ES-I3 (cell line): ENCODE results near the gene ZFAND2B.

Experiments
- H3K36me3 ChIP-seq: 2 replicates; pipeline ENCODE4 v1.6.1; 2013; ENCODE audit warnings: mild to moderate bottlenecking, low read length, control low read depth, moderate library complexity; ENCODE audit not compliant: insufficient read depth
- H3K4me1 ChIP-seq: 2 replicates; pipeline ENCODE4 v1.6.1; 2013; ENCODE audit warnings: mild to moderate bottlenecking, control low read depth, low read length; ENCODE audit not compliant: insufficient read depth
- H3K9ac ChIP-seq: 2 replicates; pipeline ENCODE4 v1.6.1; 2013; ENCODE audit warnings: low read depth, mild to moderate bottlenecking, low read length, moderate library complexity
- H3K9me3 ChIP-seq: 2 replicates; pipeline ENCODE4 v1.6.1; 2013; ENCODE audit warnings: mild to moderate bottlenecking, low read length, moderate library complexity; ENCODE audit not compliant: control insufficient read depth, insufficient read depth

The ZFAND2B gene, protein sequence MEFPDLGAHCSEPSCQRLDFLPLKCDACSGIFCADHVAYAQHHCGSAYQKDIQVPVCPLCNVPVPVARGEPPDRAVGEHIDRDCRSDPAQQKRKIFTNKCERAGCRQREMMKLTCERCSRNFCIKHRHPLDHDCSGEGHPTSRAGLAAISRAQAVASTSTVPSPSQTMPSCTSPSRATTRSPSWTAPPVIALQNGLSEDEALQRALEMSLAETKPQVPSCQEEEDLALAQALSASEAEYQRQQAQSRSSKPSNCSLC

DNA sequence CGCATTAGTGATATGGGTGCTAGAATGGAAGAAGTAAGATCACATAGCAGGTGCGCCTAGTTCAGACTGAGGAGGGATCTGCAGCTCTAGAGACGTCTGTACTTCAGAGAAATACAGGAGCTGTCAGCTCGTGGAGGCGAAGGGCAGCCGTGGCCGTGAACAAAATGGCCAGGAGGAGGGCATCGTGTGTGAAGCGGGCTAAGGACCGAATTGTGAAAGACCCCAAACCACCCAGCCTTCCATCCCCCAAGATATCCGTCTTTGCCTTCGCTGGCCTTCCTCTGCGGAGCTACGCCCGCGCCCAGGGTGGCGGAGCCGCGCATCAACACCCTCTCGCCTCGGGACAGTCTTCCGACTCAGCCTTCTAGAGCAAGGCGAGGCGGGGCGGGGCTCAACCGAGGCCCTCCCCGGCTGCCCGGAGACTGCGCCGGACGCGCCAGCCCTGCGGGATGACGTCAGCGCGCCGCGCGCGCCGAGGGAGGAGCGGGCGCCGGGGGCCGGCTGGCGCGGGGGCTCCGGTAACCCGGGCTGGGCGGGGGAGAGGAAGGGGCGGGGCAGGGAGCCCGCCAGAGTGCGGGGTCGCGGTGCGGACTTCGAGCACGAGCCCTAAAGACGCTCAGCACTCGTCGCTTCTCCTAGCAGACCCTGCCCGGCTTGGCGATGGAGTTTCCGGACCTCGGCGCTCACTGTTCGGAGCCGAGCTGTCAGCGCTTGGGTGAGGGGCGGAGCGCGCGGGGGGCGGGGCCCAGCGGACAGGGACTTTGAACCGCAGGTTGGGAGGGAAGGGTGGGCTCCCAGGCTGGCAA lies at the start of gene ZFAND2B:
Gene ZFAND2B (plus strand): TSS at position 455 of the 806 bp plus-strand sequence. CDS start 206 bp downstream, at position 661.
- Histone ChIP-seq H3K9ac (peak within 1 kb of the TSS; percentile 95), H3K9me3 (no peaks in the 10 kb centered on the region), H3K36me3 (no peaks in the 10 kb centered on the region; the same call in 1 of the 2 replicates), H3K4me1 (peaks cover 5% of the 10 kb centered on the region; the same call in 1 of the 2 replicates)

DNA sequence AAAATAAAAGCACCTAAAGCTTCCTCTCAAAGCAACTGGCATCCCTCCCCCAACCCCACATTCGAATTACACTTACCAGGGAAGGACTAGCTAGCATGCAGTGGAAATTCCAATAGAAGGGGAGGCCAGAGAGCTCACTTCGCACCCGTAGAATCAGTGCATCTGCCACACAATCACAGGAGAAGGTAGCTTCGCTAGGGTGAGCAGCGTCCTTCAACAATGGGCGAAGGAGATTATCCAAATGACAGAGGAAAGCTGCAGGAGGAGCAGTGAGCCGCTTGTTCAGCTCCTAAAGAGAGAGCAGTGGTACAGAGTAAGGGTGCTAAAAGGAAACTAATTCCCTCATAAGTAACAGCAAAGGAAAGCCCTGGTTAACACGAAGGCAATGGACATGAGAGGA lies 49.2 kb upstream of the ZFAND2B start:
- Histone ChIP-seq H3K9me3 (no peaks in the 10 kb centered on the region), H3K4me1 (no peaks in the 10 kb centered on the region; the same call in 1 of the 2 replicates), H3K9ac (no peak overlapping the region), H3K36me3 (no peaks in the 10 kb centered on the region; the same call in 1 of the 2 replicates)

DNA sequence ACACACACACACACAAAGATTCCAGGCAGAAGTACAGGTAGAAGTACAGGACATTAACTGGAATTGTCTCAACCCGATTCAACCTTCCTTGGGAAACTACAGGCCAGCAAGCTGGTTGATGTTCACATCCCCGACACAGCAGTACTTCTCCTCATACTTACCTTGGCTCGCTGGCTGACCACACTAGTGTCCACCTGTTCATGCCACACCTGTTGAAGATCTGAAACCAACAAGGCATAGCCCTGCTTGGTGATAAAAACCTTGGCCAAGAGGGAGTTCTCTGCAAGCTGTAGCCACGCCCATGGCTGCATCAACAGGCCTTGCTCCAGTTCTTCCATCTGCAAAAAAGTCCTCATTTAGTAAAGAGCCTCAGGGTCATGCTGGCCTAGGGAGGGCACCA lies 48.6 kb upstream of the ZFAND2B start:
- no peak overlapping the region for H3K9ac ChIP-seq
- no peaks in the 10 kb centered on the region; the same call in 1 of the 2 replicates for H3K36me3 ChIP-seq
- H3K4me1 ChIP-seq = no peaks in the 10 kb centered on the region; the same call in 1 of the 2 replicates
- no peaks in the 10 kb centered on the region for H3K9me3 ChIP-seq

DNA sequence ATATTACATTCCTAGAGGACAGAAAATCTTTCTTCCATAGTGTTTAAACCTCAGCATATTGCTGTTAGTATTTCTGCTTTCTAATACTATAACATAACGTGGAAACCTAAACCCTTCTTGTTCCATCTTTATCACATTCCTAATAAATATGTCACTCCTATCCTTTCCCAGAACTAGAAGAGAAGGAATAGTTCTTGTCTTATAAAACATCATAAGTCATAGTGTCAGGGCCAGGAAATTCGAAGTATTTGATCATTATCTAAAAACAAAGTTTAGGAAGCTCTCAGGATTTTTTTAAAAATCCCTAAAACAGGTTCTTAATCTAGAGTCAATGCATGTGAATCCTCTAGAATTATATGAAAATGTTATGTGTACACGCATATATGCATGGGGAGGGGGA lies 48.0 kb upstream of the ZFAND2B start:
- no peaks in the 10 kb centered on the region; the same call in 1 of the 2 replicates for H3K36me3 ChIP-seq
- no peak overlapping the region for H3K9ac ChIP-seq

DNA sequence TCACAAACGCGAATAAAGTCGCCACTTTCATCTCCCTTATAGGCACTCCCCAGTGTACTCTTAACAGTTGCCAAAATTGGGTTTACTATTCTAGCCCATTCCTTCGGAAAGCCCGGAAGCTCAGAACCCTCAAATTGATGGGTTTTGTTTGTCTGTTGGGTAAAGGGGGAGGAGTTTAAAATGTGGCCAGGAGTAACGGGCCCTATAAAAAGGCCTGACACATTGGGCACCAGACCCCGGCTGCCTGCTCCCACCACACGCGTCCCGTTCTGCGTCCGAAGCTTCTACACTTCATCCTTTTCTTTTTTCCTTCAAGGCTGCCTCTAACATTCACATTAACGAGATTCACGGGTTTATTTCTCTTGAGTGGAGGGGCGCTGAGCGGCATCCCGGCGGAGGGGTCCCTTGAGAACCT lies 46.8 kb upstream of the ZFAND2B start:
- no peaks in the 10 kb centered on the region for H3K9me3 ChIP-seq
- H3K4me1 ChIP-seq = no peaks in the 10 kb centered on the region; the same call in 1 of the 2 replicates
- no peaks in the 10 kb centered on the region for H3K36me3 ChIP-seq
- H3K9ac ChIP-seq = peak overlapping the region; percentile 87; the same call in 1 of the 2 replicates

More for the DNA sequence above, 48.0 kb upstream of the ZFAND2B start:
- no peaks in the 10 kb centered on the region for H3K9me3 ChIP-seq
- H3K4me1 ChIP-seq = no peaks in the 10 kb centered on the region; the same call in 1 of the 2 replicates

DNA sequence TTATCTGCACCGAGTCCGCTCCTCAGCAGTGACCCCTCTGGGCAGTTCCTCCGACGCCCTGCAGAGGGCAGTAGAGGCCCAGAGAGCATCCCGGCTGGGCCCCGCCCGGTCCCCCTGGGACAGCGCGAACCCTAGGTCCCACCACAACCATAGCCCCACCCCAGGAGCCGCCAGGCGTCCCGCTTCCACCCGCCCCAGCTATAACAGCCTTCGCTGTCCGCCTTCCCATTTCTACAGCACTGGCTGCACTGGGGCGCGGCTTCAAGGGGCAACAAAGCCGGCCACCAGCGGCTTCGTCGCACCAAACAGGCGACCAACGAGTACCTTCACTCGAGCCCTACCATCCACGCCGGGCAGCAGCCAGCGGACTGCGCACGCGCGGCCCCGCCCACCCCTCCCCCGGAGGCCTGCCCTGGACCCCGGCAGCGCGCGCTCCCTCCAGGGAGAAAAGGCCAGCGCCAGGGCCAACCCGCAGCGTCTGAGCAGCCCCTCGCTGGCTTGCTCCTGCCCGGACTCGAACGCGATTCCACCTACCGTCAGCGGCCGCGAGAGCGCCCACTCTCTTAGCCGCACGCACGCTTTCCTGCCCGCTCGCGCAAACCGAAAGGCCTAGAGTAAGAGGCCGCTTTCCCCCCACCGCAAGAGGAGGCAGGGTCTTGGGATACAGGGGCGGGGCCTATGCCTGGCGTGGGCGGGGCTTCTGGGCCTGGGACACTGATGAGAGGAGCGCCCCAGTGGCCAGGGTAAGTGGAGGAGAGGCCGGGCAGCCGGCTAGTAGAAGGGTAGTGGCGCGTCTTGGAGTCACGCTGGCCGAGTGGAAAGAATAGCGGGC lies 46.2 kb upstream of the ZFAND2B start, which contains the start of gene NHEJ1:
Gene NHEJ1 (minus strand): TSS at position 630 of the 832 bp plus-strand sequence. CDS start 2,453 bp downstream, outside the sequence.
- H3K4me1 ChIP-seq = no peaks in the 10 kb centered on the region; the same call in 1 of the 2 replicates
- peak within 1 kb of the TSS; percentile 87 for H3K9ac ChIP-seq
- H3K9me3 ChIP-seq = no peaks in the 10 kb centered on the region
- no peaks in the 10 kb centered on the region for H3K36me3 ChIP-seq

DNA sequence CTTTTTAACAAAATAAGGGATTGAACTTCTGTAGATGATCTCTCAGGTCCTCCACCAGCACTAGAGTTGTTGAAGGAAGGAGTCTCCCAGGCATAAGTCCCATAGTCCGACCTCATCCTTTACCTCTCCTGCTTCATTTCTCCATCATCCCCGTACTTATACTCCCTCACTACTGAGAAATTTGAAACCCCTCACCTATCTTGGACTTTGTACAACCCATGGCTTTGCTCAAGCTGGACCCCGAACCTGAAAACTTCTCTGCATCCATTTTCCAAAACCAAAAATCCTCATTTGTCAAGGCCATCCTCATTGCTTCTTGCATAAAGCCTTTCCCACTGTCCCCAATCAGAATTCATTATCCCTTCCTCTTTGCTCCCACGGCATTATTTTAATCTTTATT lies 45.5 kb upstream of the ZFAND2B start:
- H3K36me3 ChIP-seq = no peaks in the 10 kb centered on the region
- H3K9me3 ChIP-seq = no peaks in the 10 kb centered on the region
- H3K9ac ChIP-seq = peak overlapping the region; percentile 87; the same call in 1 of the 2 replicates
- no peaks in the 10 kb centered on the region; the same call in 1 of the 2 replicates for H3K4me1 ChIP-seq

DNA sequence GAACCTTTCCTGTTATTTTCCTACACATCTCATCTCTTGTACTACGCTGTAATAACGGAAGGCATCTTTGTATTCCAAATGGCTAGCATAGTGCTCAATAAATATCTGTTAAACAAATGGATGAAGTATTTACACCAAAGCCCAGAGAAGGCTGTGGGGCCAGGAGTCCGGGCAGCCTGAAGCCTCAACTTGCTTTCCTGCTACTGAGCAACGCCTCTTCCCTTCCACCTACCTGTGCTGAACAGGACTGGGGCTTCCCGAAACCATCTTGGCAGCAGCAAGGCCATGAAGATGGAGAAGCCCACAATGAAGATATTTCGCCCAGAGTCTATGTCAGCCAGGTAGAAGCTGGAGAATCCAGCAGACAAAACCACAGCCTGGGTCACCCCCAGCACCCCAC lies 43.4 kb upstream of the ZFAND2B start:
- Histone ChIP-seq H3K4me1 (no peaks in the 10 kb centered on the region; the same call in 1 of the 2 replicates), H3K9ac (no peak overlapping the region), H3K36me3 (no peaks in the 10 kb centered on the region), H3K9me3 (no peaks in the 10 kb centered on the region)

DNA sequence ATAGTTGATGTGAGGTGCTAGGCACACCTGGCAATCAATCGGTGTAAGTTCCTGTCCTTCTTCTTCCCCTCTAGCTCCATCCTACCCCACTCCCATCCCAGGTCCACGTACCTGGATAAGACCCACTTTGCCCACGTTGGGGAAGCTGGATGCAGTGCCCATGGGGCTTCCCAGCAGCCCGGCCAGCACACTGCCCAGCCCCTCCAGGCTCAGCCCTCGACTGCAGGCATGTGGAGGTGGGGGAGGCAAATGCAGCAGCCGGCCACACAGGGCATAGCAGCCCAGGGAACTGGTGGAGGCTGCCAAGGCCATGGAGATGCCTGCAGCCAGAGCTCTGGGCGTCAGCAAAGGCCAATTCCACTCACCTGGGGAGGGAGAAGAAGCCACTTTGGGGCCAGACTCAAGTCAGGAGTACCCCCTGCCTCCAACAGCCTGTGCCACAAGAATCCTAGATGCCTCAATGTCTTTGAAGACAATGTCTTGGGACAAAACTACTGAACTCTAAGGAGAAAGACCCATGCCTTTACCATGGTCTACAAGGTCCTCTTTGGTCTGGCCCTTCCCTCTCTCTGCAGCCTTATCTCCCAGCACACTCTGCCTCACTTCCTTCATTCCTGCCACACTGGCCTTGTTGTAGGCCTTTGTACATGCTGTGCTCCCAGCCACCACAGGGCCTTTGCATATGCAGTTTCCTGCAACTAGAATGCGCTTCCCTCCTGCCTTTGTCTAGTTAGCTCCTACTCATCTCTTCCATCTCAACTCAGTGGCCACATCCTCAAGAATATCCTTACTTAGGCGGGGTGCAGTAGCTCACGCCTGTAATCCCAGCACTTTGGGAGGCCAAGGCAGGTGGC lies 41.3 kb upstream of the ZFAND2B start:
- H3K9ac ChIP-seq = no peak overlapping the region
- H3K36me3 ChIP-seq = no peaks in the 10 kb centered on the region
- H3K9me3 ChIP-seq = no peaks in the 10 kb centered on the region
- no peaks in the 10 kb centered on the region; the same call in 1 of the 2 replicates for H3K4me1 ChIP-seq

DNA sequence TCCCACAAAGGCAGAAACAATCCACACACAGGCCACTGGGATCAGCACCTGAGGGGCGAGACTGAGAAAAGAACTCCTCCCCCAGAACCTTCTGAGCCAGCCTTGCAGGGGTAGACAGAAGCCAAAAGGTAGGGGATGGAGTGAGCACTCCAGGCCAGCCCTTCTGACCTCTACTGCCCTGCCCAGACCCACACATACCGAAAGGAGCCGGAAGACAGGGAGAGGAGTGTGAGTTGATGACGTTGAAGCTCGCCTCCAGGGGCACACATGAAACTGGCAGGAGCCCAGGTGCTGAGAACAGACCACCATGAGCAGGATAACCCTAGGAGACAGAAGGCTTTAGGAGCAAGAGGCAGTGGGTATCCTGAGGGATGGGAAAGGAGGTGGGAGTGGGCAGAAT lies 38.6 kb upstream of the ZFAND2B start:
- Histone ChIP-seq H3K9ac (no peak overlapping the region), H3K9me3 (no peaks in the 10 kb centered on the region), H3K36me3 (no peaks in the 10 kb centered on the region), H3K4me1 (peaks cover 4% of the 10 kb centered on the region; the same call in 1 of the 2 replicates)

DNA sequence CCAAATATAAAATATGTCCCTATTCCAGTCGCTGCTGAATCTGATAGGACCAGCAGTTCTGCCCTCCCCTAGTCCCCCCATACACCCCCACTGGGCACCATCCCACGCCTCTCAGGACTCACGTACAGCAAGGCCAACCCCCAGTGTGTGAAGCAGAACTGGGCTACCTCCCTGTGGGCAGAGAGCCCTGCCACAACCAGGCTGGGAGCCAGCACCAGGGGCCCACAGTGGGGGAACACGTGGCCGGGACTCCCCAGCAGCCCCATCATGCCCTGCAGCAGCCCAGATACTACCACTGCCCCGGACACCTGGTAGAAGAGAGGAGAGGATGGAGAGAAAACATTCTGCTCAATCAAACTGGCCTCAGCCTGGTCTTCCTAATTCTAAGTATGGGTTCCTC lies 38.1 kb upstream of the ZFAND2B start:
- no peak overlapping the region for H3K9ac ChIP-seq
- no peaks in the 10 kb centered on the region for H3K9me3 ChIP-seq
- peaks cover 4% of the 10 kb centered on the region; the same call in 1 of the 2 replicates for H3K4me1 ChIP-seq
- H3K36me3 ChIP-seq = no peaks in the 10 kb centered on the region

DNA sequence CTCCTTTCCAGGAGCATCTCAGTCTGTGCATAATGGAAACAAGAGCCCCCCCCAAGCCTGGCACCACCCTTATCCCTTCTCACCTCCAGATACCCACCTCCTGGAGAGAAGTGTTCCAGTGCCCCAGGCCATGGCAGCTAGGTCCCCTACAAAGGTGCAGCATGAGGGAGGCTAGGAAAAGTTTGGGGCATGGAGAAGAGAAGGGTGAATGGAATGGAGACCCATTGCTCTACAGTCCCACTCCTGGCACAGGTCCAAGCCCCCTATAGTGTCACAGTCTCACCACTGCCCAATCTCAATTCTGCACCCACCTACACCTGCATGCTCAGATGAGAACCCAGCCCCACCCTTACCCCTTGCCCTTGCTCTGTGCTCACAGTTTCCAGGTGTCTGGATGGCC lies 37.6 kb upstream of the ZFAND2B start:
- peaks cover 4% of the 10 kb centered on the region; the same call in 1 of the 2 replicates for H3K4me1 ChIP-seq
- H3K9me3 ChIP-seq = no peaks in the 10 kb centered on the region
- H3K36me3 ChIP-seq = no peaks in the 10 kb centered on the region
- H3K9ac ChIP-seq = no peak overlapping the region
